Measurements from ENCODE around the gene CNOT1. TPM values are rescaled to one million over a fixed set of nuclear protein-coding genes. Genes with fewer than 3 reads are reported as not detected.
"Not testable (repeated sequence)": the region's sequence is repeated elsewhere in the genome, so short reads cannot be mapped to it uniquely, and the experiment has no call there.

CNOT1 gene
- total and polyA plus RNA-seq, 2 of the 4 experiments (the other 2 are of a cell fraction) = 85.5 to 357 TPM

DNA sequence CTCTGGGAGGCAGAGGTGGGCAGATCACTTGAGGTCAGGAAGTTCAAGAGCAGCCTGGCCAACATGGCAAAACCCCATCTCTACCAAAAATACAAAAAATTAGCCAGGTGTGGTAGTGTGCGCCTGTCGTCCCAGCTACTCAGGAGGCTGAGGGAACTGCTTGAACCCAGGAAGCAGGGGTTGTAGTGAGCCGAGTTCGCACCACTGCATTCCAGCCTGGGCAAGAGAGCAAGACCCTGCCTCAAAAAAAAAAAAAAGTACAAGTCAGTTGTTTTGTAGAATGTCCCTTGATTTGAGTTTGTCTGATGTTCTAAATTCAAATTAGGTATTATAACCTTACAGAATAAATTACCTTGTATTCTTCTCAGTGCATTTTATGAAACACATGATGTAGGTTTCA is 63.9 kb downstream of the CNOT1 start:
- POLR2A ChIA-PET (ENCODE audit: unreplicated experiment) = not testable (repeated sequence)

More for the DNA sequence above, 63.9 kb downstream of the CNOT1 start:
- intact Hi-C loops (cut with micrococcal nuclease); ATAC-seq (ENCODE audit: low read depth); H3K9me3 ChIP-seq (ENCODE audit: control insufficient read depth, insufficient read depth, low read length); H2AK9ac ChIP-seq (replicated peaks; ENCODE audit: low read depth, low read length, poor library complexity); H4K8ac ChIP-seq (ENCODE audit: low read depth in 2 of 2, low read length in 2 of 2); H3K27me3 ChIP-seq (ENCODE audit: control insufficient read depth, insufficient read depth, low read length); H2BK120ac ChIP-seq (ENCODE audit: low read depth, low read length); H4K91ac ChIP-seq (ENCODE audit: insufficient read depth, low read depth, low read length); H3K27ac ChIP-seq (ENCODE audit: insufficient read depth, low read length); BruUV-seq (replicated peaks); H3K9me1 ChIP-seq (ENCODE audit: insufficient read depth, low read length); dilution Hi-C loops (cut with HindIII; ENCODE audit: low sequenced_read_pairs, unreplicated experiment); in situ Hi-C loops (cut with MboI; ENCODE audit: low sequenced_read_pairs); H2BK5ac ChIP-seq (ENCODE audit: low read depth, low read length, poor library complexity, severe bottlenecking); H4K20me1 ChIP-seq (ENCODE audit: insufficient read depth, low read length); H4K5ac ChIP-seq (ENCODE audit: low read depth, low read length); H3K4ac ChIP-seq (ENCODE audit: low read depth, low read length); H3K18ac ChIP-seq (ENCODE audit: low read depth, low read length); DNase-seq; H2AK5ac ChIP-seq (ENCODE audit: low read depth, low read length); H2BK15ac ChIP-seq (ENCODE audit: low read depth, low read length); H3K4me2 ChIP-seq (ENCODE audit: low read depth, low read length); CTCF ChIA-PET; H2BK20ac ChIP-seq (ENCODE audit: low read depth, low read length); H3K14ac ChIP-seq (replicated peaks; ENCODE audit: low read depth, low read length); H3K23ac ChIP-seq (ENCODE audit: low read depth, low read length); H3K4me3 ChIP-seq (ENCODE audit: insufficient read depth, low read depth, low read length); H3K9ac ChIP-seq (ENCODE audit: low read depth, low read length); H2AFZ ChIP-seq (replicated peaks; ENCODE audit: low read length, poor library complexity); H3K4me1 ChIP-seq (ENCODE audit: control insufficient read depth, insufficient read depth, low read length); H3K56ac ChIP-seq (ENCODE audit: extremely low read depth, insufficient read depth, low read length): not testable (repeated sequence)
- H3K79me1 ChIP-seq (ENCODE audit: low read depth in 1 of 2, low read length in 2 of 2) = peaks cover 21 to 44% of the 10 kb centered on the region in 2 experiments; a peak in 3 of 4 replicates
- peaks cover 36% of the 10 kb centered on the region for H3K36me3 ChIP-seq (ENCODE audit: control insufficient read depth, insufficient read depth, low read length)
- WGBS, 2 experiments (ENCODE audit: extremely low coverage in 2 of 2, insufficient read length in 1 of 2) = no CpG with 5 or more reads among the region's 4 CpGs

Measured in IMR-90 (cell line).